ENCODE results near the gene RPL36. TPM values are rescaled to one million over a fixed set of nuclear protein-coding genes. Genes with fewer than 3 reads are reported as not detected.
A peak's percentile ranks its signal among the peaks of the same experiment; 100 is the strongest.

Gene RPL36
- total RNA-seq, 4 donors from 2014 or later = 170 to 440 (median 262) TPM

GRCh38 chr19:5677580-5677979 is 12.5 kb upstream of the RPL36 start:
- no peak for DNase-seq
- Histone ChIP-seq H3K27me3 (no peaks in the 10 kb centered on the region), H3K4me3 (no peak overlapping the region), H3K27ac (no peak overlapping the region), H3K36me3 (no peaks in the 10 kb centered on the region), H3K9me3 (no peaks in the 10 kb centered on the region), H3K4me1 (peaks cover 0 to 16% (median 10%) of the 10 kb centered on the region in 4 donors)
- no peak for TF ChIP-seq CTCF (IDR thresholded peaks at IDR 0.05)
- no peak for TF ChIP-seq POLR2A (IDR thresholded peaks at IDR 0.05)

GRCh38 chr19:5678071-5678718 is 11.9 kb upstream of the RPL36 start:
- peaks cover 0 to 16% (median 10%) of the 10 kb centered on the region in 4 donors for H3K4me1 ChIP-seq
- TF ChIP-seq POLR2A (IDR thresholded peaks at IDR 0.05) (no peak), CTCF (IDR thresholded peaks at IDR 0.05) (no peak)
- H3K27me3 ChIP-seq = no peaks in the 10 kb centered on the region
- no peaks in the 10 kb centered on the region for H3K9me3 ChIP-seq
- no peaks in the 10 kb centered on the region for H3K36me3 ChIP-seq
- no peak overlapping the region for H3K27ac ChIP-seq
- no peak overlapping the region for H3K4me3 ChIP-seq
- no peak for DNase-seq

DNA sequence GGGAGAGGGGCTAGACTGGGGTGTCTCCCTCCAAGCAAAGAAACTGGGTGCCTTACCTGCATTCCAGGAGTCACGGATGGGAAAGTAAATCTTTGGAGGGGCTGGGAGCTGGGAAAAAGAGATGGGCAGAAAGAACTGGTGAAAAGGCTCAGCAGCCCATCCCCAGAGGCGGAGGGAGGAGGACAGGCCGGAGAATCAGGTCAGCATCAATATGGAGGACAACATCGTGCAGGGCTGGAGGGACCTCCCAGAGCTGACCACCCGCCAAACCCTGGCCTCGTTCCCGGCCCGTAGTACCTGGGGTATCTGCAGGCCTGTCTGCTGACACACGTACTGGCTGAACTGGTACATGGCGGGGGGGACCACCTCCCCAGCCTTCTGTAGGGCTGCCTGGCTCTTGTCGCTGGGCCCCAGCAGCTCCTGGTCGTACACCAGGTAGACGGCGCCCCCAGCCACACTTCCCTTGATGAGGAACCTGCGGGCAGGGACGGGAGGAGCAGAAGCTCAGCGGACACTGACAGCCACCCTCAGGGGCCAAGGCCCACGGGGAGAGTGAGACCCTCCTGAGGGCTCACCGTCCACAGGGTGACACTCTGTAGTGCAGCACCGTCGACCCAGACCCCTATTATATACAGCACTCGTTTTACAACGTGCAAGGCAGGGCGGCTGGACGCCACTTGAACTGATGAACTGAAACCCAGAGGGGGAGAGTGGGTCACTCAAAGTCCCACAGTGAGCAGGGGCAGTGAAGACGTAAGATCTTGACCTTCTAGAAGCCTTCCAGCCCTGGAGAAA is 10.6 kb upstream of the RPL36 start:
- Histone ChIP-seq H3K27ac (peak overlapping the region; percentile 83 to 94 (median 93)), H3K27me3 (no peaks in the 10 kb centered on the region), H3K9me3 (no peaks in the 10 kb centered on the region), H3K4me1 (peaks cover 0 to 16% (median 10%) of the 10 kb centered on the region in 4 donors), H3K4me3 (peak overlapping the region; percentile 79 to 98 (median 89)), H3K36me3 (no peaks in the 10 kb centered on the region)
- peak in 1 of 3 donors; percentile 53 for DNase-seq
- no peak for TF ChIP-seq CTCF (IDR thresholded peaks at IDR 0.05)
- no peak for TF ChIP-seq POLR2A (IDR thresholded peaks at IDR 0.05)

DNA sequence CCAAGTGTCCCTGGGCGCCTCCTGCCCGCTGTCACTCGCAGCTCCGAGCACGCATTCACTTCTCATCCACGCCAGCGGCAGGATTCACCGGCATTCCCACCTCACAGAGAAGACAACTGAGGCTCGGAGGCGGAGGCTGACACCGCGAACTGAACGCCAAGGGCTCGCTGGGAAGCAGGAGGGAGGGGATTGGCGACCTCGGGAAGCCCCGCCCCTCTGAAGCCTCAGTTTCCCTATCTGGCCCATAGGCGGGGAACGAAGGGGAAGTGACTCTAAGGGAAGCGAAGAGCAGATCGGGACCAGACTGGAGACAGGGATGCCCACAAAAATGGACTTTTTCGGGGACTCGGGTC is 10.0 kb upstream of the RPL36 start:
- Histone ChIP-seq H3K36me3 (no peaks in the 10 kb centered on the region), H3K4me3 (peak overlapping the region; percentile 79 to 98 (median 89)), H3K27me3 (no peaks in the 10 kb centered on the region), H3K27ac (peak overlapping the region; percentile 83 to 94 (median 93)), H3K4me1 (peaks cover 0 to 16% (median 10%) of the 10 kb centered on the region in 4 donors), H3K9me3 (no peaks in the 10 kb centered on the region)
- TF ChIP-seq POLR2A (IDR thresholded peaks at IDR 0.05) (no peak), CTCF (IDR thresholded peaks at IDR 0.05) (peak in 1 of 6 experiments; percentile 13)
- DNase-seq = peak in 2 of 3 donors; percentile 29 to 71

- H3K9me3 ChIP-seq = no peaks in the 10 kb centered on the region
- H3K27me3 ChIP-seq = no peaks in the 10 kb centered on the region
- peak; percentile 98 to 100 (median 99) for DNase-seq
- TF ChIP-seq POLR2A (IDR thresholded peaks at IDR 0.05) = peak; percentile 30 to 61
- peak in 1 of 6 experiments; percentile 1 for TF ChIP-seq CTCF (IDR thresholded peaks at IDR 0.05)
- peaks cover 0 to 16% (median 10%) of the 10 kb centered on the region in 4 donors for H3K4me1 ChIP-seq
- H3K27ac ChIP-seq = peak within 1 kb of the TSS; percentile 83 to 94 (median 93)
- no peaks in the 10 kb centered on the region for H3K36me3 ChIP-seq
- peak within 1 kb of the TSS; percentile 79 to 98 (median 89) for H3K4me3 ChIP-seq
Measured at GRCh38 chr19:5680437-5681368, 9.4 kb upstream of the RPL36 start, which contains the start of the genes HSD11B1L and MICOS13. Gene HSD11B1L, plus strand, starts transcription at chr19:5681027. Its CDS starts 3,806 bp downstream, at chr19:5684833. Gene MICOS13, minus strand, starts transcription at chr19:5680516. Its CDS starts 30 bp downstream, at chr19:5680486.

Measured in Peyer's patch (tissue), 4 donors.